Renal pelvis (tissue), 12 donors: Measurements from ENCODE around the gene PTPN2. TPM values are rescaled to one million over a fixed set of nuclear protein-coding genes. Genes with fewer than 3 reads are reported as not detected.

Experiments
- DNase-seq: peaks from one replicate; pipeline ENCODE4 v3.0.0-alpha.2; 2013
- long read RNA-seq, 16 experiments: transcript quantifications; one replicate each; lab custom pipeline, GENCODE V29; 2026
- polyA plus RNA-seq, 3 donors: library from polyadenylated mRNA; unstranded; fragments of 120-200 nt; gene quantifications; one replicate each; pipeline ENCODE4 v1.2.1, GENCODE V29; 2013; ENCODE audit not compliant: insufficient read length in 3 of 3

The PTPN2 gene
- 10 to 100 TPM; 45.8 to 57.2 (median 47.9) TPM for polyA plus RNA-seq
- long read RNA-seq, donor 1, transcript PTPN2-202 (10 exons, 1,706 nt), result major isoform, 5 of 7 reads
- long read RNA-seq, donor 1, partial matches to known transcripts, result 0 of 7 reads
- long read RNA-seq, donor 1, other reads (novel, unspliced or antisense), result 0 of 7 reads
- long read RNA-seq, donor 2, transcript PTPN2-201 (9 exons, 3,467 nt), result major isoform, 5 of 9 reads
- long read RNA-seq, donor 2, partial matches to known transcripts, result 0 of 9 reads
- long read RNA-seq, donor 2, other reads (novel, unspliced or antisense), result 0 of 9 reads
- long read RNA-seq, donor 3, transcript PTPN2-202 (10 exons, 1,706 nt), result major isoform, 7 of 13 reads
- long read RNA-seq, donor 3, partial matches to known transcripts, result 0 of 13 reads
- long read RNA-seq, donor 3, other reads (novel, unspliced or antisense), result 0 of 13 reads
- long read RNA-seq, donor 4, transcript PTPN2-202 (10 exons, 1,706 nt), result major isoform, 11 of 23 reads
- long read RNA-seq, donor 4, transcript PTPN2-209 (1 exons, 2,264 nt), result minor isoform, 6 of 23 reads
- long read RNA-seq, donor 4, partial matches to known transcripts, result 0 of 23 reads
- long read RNA-seq, donor 4, other reads (novel, unspliced or antisense), result 5 of 23 reads
- long read RNA-seq, donor 5, partial matches to known transcripts, result 0 of 1 reads
- long read RNA-seq, donor 5, other reads (novel, unspliced or antisense), result 0 of 1 reads
- long read RNA-seq, donor 6, transcript PTPN2-209 (1 exons, 2,264 nt), result major isoform, 7 of 15 reads
- long read RNA-seq, donor 6, partial matches to known transcripts, result 0 of 15 reads
- long read RNA-seq, donor 6, other reads (novel, unspliced or antisense), result 5 of 15 reads
- long read RNA-seq, donor 7, transcript PTPN2-202 (10 exons, 1,706 nt), result major isoform, 7 of 9 reads
- long read RNA-seq, donor 7, partial matches to known transcripts, result 0 of 9 reads
- long read RNA-seq, donor 7, other reads (novel, unspliced or antisense), result 0 of 9 reads
- long read RNA-seq, donor 8, partial matches to known transcripts, result 0 of 3 reads
- long read RNA-seq, donor 8, other reads (novel, unspliced or antisense), result 0 of 3 reads
- long read RNA-seq, donor 9, transcript PTPN2-201 (9 exons, 3,467 nt), result major isoform, 5 of 8 reads
- long read RNA-seq, donor 9, partial matches to known transcripts, result 0 of 8 reads
- long read RNA-seq, donor 9, other reads (novel, unspliced or antisense), result 0 of 8 reads
- long read RNA-seq, donor 10, transcript PTPN2-202 (10 exons, 1,706 nt), result major isoform, 6 of 19 reads
- long read RNA-seq, donor 10, transcript PTPN2-209 (1 exons, 2,264 nt), result minor isoform, 5 of 19 reads
- long read RNA-seq, donor 10, partial matches to known transcripts, result 5 of 19 reads
- long read RNA-seq, donor 10, other reads (novel, unspliced or antisense), result 0 of 19 reads
- long read RNA-seq, donor 11, partial matches to known transcripts, result 0 of 8 reads
- long read RNA-seq, donor 11, other reads (novel, unspliced or antisense), result 0 of 8 reads
- long read RNA-seq, donor 12, transcript PTPN2-209 (1 exons, 2,264 nt), result major isoform, 6 of 21 reads
- long read RNA-seq, donor 12, transcript PTPN2-201 (9 exons, 3,467 nt), result minor isoform, 5 of 21 reads
- long read RNA-seq, donor 12, transcript PTPN2-202 (10 exons, 1,706 nt), result minor isoform, 5 of 21 reads
- long read RNA-seq, donor 12, partial matches to known transcripts, result 0 of 21 reads
- long read RNA-seq, donor 12, other reads (novel, unspliced or antisense), result 5 of 21 reads
- long read RNA-seq, donor 13, partial matches to known transcripts, result 0 of 6 reads
- long read RNA-seq, donor 13, other reads (novel, unspliced or antisense), result 0 of 6 reads
- long read RNA-seq, donor 14, result 0 reads
- long read RNA-seq, donor 15, result 0 reads
- long read RNA-seq, donor 16, transcript PTPN2-209 (1 exons, 2,264 nt), result minor isoform, 6 of 16 reads
- long read RNA-seq, donor 16, transcript PTPN2-202 (10 exons, 1,706 nt), result major isoform, 7 of 16 reads
- long read RNA-seq, donor 16, partial matches to known transcripts, result 0 of 16 reads
- long read RNA-seq, donor 16, other reads (novel, unspliced or antisense), result 0 of 16 reads

GRCh38 chr18:12883684-12884405, at the start of gene PTPN2:
Gene PTPN2 (minus strand): TSS chr18:12884237. CDS start chr18:12884141, 96 bp downstream.
- DNase-seq, result peak; percentile 94

GRCh38 chr18:12933327-12933726, 49.3 kb upstream of the PTPN2 start:
- DNase-seq, result no peak

- no peak for DNase-seq
Measured at GRCh38 chr18:12930908-12931307, 46.9 kb upstream of the PTPN2 start.

DNA sequence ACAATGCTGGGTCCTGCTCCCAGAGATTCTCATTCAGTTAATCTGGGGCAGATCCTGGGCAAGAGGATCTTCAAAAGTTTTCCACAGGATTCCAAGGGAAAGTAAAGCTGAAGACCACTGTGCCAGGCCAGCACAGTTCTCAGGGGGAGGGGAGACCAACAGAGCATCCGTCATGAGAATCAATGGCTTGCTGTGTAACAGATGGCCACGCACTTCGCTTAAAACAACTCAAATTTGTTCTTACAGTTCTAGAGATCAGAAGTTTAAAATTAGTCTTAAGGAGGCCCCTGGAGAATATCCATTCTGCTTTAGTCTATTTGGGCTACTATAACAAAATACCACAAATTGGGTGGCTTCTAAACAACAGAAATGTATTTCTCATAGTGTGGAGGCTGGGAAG, 46.3 kb upstream of the PTPN2 start:
- DNase-seq, result no peak

GRCh38 chr18:12929477-12930083, 45.5 kb upstream of the PTPN2 start:
- no peak for DNase-seq

- no peak for DNase-seq
Measured at GRCh38 chr18:12928641-12929040, 44.6 kb upstream of the PTPN2 start.

DNA sequence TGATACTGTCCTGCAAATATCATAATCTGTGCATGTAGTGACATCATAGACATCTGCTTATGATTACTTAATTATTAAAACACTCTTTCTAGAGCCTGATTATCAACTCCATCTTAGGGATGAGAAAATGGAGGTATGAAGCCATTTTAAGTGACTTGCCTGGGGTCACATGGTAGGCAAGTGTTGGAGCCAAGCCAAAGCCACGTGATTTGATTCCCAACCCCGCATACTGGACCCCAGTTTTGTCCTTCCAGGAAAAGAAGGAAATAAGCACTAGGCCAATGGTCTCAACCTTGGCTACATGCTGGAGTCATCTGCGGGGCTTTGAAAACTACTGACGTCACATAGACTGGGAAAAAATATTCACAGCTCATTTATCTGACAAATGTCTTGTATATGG, 44.2 kb upstream of the PTPN2 start:
- DNase-seq, result no peak

- no peak for DNase-seq
Measured at GRCh38 chr18:12924616-12925015, 40.6 kb upstream of the PTPN2 start.

DNA sequence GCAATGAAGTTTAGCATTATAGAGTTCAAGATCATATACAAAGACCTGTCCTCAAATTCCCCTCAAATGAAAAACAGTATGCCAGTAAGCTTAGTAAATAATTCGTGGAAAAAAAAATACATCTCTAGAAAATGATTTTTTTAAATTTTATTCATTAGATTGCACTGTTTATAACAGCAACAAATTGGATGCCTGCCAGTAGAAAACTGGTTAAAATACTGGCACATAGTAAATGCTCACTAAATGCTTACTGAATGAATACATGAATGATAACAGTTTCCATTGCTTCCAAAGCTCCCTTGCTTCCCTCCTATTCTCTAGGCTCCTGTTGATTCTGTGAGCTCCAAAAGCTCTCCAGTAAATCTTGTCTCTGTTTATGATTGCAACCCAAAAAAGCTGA, 38.2 kb upstream of the PTPN2 start:
- no peak for DNase-seq

DNA sequence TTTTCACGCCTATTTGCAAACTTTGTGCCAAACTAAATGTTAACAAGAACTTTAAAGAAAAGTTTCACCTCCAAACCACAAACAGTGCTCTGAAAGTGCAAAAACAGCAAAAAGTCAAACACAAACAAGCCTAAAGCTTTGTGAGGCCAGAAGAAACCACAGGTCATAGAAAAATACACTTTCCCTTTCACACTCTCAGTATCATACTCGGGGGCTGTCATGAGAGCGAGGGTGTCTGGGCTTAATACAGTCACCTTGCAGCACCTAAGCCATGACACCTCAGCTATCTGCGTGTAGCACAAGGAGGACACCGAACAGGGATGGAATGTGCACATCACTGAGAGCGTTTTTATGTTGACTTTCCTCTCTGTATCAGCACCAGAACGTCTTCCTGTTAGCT, 37.1 kb upstream of the PTPN2 start:
- DNase-seq, result no peak

DNA sequence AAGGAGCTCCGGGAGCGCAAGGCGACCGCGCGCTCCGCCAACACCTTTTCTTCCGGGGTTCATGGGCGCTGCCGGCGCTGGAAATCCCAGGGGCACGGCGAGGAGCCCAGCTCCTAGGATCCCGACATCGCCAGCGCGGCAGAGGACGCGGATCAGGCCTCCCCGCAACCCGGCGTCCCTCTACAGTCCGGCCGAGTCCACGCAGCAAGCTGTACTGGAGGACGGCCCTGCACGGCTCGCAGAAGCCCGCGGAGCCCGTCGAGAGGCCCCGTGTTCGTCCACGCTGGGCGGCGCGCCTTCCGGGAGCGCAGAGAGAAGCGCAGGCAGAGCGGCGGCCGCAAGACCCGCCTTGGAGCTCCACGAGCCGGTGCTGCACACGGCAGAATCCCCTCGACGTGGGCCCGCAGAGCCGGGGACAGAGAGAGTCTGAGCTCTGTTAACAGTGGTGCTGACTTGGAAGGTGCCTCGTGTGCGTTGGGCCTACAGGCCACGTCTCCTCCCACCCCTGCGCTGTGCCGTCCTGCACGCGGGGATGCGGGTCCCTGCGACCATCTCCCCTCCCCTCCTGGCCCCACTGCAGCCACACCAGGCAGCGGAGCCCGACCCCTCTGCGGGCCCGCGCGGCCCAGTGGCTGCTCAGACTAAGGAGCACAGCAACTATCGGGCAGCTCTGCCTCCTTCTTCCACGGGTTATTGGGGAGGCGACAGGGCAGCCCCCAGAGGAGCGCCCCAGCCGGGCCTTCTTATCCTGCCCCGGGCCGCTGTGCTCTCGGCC, 28.1 kb upstream of the PTPN2 start:
- peak; percentile 10 for DNase-seq

DNA sequence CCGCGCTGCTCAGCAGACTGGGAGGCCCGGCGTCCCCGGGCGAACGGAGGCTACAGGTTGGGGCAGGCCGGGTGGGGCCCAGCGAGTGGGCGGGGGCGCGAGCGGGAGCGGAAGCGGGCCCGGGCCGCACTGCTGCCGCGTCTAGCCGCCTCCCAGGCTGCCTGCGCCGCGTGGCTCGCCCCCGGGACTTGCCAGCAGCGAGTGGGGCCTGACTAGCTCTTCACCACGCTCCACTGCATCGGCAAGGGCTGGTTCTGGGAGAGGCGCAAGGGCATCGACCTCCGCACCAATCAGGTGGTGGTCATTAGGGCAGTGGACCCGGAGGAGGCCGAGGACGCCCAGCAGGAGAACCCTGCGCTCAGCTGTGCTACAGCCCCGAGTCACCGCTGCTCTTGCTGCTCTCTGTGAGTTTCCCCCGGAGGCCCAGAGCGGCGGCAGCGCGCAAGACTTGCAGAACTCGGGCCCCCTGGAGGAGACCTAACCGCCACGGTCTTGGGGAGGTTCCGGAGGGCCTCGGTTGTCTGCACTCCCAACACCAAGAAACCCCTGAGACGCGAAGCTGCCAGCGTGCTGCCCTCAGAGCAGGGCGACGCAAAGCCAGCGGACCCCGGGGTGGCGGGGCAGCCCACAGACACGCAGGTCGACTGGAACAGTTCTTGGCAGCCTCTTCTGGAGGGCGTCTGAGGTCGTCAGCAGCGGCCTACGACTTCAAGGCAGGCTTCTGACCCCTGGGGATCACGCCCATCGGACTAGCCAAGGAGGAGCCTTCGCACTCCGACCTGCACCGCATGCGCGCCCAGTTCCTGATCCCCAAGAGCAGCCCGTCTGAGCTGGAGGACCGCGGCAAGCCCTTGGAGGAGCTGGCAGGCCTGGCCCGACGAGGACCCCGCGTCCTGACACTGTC, 27.2 kb upstream of the PTPN2 start:
- peak; percentile 21 for DNase-seq

DNA sequence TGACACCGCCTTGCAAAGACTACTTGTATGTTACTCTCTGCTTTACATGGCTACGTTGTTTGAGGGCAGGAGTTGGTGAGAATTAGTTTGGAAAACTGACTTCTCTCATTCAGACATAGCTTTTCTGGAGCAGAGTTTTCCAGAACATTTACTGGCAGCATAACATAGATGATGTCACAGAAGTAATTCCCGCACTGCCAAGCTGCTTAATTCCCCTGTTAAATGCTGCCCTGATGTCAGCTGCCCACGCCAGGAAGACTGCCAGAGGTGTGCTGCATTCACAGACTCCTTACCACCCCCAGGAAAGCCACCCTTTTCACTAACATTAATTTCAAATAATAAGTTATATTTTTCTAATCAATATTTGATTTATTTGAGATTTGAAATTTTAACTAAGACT, 24.7 kb upstream of the PTPN2 start:
- no peak for DNase-seq

DNA sequence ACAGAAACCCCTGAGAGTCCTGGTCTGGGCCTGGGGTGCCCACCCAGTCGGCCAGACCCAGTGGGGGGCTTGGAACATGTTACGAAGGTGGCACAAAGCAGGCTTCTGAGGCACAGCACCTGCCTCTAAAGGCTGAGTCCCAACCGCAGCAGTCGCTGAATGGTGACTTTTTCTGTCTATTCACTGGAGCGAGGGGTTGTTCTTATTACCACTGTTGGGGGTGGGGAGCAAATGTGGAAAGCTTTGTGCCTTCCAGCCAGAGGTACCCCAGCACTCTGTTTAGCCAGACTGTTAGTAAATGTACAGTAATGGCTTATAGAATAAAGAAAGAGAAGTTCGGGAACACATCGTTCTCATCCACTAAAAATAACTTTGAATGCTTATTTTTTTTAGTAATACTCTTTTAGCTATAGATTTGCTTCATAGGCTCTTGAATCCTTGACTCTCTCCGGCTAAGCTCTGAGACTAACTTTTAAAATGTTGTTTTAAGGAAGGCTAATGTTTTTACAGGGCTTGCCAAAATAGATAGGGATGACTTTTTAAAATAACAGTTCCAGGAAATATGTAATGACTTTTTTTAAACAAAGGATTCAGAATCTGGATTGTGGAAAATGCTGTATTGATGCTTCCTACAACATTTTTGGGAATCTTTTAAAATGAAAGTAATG, 23.4 kb upstream of the PTPN2 start:
- no peak for DNase-seq

DNA sequence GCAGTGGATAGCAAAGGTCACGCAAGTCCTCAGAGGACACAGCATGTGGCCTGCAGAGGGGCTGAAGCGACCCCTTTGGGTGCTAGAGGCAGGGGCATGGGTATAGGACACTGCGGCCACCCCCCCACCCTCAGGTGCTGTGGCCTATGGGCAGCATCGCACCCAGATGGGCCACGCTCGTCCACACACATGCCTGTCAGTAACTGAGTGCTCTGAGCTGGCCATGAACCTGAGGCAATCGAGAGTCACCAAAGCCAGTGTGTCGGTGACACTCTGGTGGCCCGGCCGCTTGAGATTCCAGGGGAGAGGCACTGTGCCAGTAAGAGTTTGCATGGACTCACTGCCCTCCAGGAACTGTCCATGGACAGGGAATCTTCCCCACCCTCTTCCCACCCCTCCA, 22.7 kb upstream of the PTPN2 start:
- no peak for DNase-seq

- no peak for DNase-seq
Measured at GRCh38 chr18:12906119-12906518, 22.1 kb upstream of the PTPN2 start.
